Stimulated activated naive CD8-positive, alpha-beta T cell treated with anti-CD3 and anti-CD28 coated beads, Interleukin-15, amount 100 ng/mL, for 72 hours (primary cell): ENCODE data around the gene TRMT10B.
A peak's percentile ranks its signal among the peaks of the same experiment; 100 is the strongest.
"Not testable (repeated sequence)": the region's sequence is repeated elsewhere in the genome, so short reads cannot be mapped to it uniquely, and the experiment has no call there.

Experiments
- ATAC-seq: fragments of 150-1000 bp; cut with Tn5 transposase; 2 replicates; pipeline ENCODE4 v1.10.0; 2021; ENCODE audit warnings: mild to moderate bottlenecking, moderate library complexity
- DNase-seq, 2 donors: peaks; one replicate each; pipeline ENCODE4 v3.0.0; 2021 to 2022
- H3K27ac Mint-ChIP-seq, 2 donors: one replicate each; pipeline ENCODE4 v1.8.0; 2022; ENCODE audit warnings: mild to moderate bottlenecking in 2 of 2, mixed read lengths in 2 of 2, moderate library complexity in 2 of 2
- H3K27me3 Mint-ChIP-seq: one replicate; pipeline ENCODE4 v1.8.0; 2022; ENCODE audit warnings: mixed read lengths
- H3K4me1 Mint-ChIP-seq: one replicate; pipeline ENCODE4 v1.8.0; 2022; ENCODE audit warnings: mild to moderate bottlenecking, mixed read lengths
- H3K4me3 Mint-ChIP-seq, 2 donors: one replicate each; pipeline ENCODE4 v1.8.0; 2022; ENCODE audit warnings: mild to moderate bottlenecking in 2 of 2, mixed read lengths in 2 of 2, moderate library complexity in 1 of 2
- H3K9me3 Mint-ChIP-seq, 2 donors: one replicate each; pipeline ENCODE4 v1.8.0; 2022; ENCODE audit warnings: mixed read lengths in 2 of 2

The TRMT10B gene

DNA sequence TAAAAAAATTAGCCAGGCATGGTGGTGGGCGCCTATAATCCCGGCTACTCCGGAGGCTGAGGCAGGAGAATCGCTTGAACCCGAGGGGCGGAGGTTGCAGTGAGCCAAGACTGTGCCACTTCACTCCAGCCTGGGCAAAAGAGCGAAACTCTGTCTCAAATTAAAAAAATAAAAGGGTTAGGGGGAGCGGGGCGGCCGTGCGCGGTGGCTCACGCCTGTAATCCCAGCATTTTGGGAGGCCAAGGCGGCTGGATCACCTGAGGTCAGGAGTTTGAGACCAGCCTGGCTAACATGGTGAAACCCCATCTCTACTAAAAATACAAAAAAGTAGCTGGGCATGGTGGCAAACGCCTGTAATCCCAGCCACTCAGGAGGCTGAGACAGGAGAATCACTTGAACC is 56.1 kb downstream of the TRMT10B start:
- H3K27me3 Mint-ChIP-seq, ATAC-seq, H3K9me3 Mint-ChIP-seq, DNase-seq, H3K4me3 Mint-ChIP-seq: not testable (repeated sequence)
- H3K27ac Mint-ChIP-seq: peak overlapping the region in 1 of 2 donors; percentile 59
- H3K4me1 Mint-ChIP-seq: peaks cover 32% of the 10 kb centered on the region

DNA sequence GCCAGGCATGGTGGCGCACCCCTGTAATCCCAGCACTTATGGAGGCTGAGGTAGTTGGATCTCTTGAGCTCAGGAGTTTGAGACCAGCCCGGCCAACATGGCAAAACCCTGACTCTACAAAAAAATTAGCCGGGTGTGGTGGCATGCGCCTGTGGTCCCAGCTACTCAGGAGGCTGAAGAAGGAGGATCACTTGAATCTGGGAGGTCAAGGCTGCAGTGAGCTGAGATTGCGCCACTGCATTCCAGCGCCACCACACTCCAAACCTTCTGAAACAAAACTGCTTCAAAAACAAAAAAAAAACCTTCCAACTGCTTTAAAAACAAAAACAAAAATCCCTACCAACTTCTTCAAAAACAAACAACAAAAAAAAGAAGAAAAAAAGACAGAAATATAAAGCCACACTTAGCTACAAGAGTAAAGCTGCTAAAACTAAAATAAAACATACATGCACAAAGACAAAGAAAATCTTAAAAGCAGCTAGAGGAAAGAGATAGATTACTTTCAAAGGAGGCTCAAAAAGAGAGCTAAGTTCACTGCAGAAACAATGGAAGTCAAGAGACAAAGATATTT is 58.4 kb downstream of the TRMT10B start:
- no peaks in the 10 kb centered on the region for H3K27me3 Mint-ChIP-seq
- H3K4me3 Mint-ChIP-seq: no peak overlapping the region
- H3K4me1 Mint-ChIP-seq: peaks cover 21% of the 10 kb centered on the region
- no peaks in the 10 kb centered on the region for H3K9me3 Mint-ChIP-seq
- no peak for DNase-seq
- peak overlapping the region in 1 of 2 donors; percentile 50 for H3K27ac Mint-ChIP-seq
- ATAC-seq: no peak

DNA sequence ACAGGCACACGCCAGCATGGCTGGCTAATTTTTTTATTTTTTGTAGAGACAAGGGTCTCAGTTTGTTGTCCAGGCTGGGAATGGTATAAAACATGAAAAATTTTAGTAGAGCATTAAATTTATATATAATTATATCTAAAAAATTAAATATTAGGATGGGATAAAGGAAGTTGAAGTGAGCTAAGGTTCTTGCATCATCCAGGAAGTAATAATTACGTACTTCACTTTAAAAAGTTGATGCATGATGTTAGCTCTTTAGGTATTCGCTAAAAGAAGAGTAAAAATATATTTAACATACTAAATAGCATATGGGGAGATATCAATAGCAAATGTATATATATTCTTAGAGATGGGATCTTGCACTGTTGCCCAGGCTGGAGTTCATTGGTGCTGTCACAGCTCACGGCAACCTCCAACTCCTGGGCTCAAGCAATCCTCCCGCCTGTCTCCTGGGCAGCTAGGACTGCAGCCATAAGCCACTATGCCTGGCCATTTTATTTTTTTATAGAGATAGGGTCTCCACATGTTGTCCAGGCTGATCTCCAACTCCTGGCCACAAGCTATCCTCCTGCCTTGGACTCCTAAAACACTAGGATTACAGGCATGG is 59.3 kb downstream of the TRMT10B start:
- Mint-ChIP-seq H3K4me3 (no peak overlapping the region), H3K27ac (peak overlapping the region; percentile 75 to 89), H3K27me3 (no peaks in the 10 kb centered on the region), H3K4me1 (peaks cover 21% of the 10 kb centered on the region), H3K9me3 (no peaks in the 10 kb centered on the region)
- ATAC-seq (no peak), DNase-seq (no peak)

DNA sequence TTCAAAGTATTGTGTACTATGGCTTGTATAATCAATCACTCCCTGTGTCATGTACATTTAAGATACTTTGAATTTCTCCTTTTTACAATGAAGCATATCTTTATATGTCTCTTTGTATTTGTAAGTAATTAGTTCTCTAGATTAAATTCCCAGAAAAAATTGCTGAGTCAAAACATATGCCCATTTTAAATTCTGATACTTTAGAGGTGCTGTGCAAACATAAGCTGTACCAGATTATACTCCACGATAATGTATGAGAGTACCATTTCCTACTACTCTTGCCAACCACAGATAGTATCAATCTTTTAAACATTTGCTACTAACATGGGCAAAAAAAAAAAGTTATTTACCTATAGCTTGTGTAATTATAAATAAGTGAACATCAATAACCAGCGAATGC is 65.2 kb downstream of the TRMT10B start:
- H3K27ac Mint-ChIP-seq: no peak overlapping the region
- no peaks in the 10 kb centered on the region for H3K27me3 Mint-ChIP-seq
- no peak for ATAC-seq
- H3K4me1 Mint-ChIP-seq: no peaks in the 10 kb centered on the region
- no peaks in the 10 kb centered on the region for H3K9me3 Mint-ChIP-seq
- H3K4me3 Mint-ChIP-seq: no peak overlapping the region
- DNase-seq: no peak

DNA sequence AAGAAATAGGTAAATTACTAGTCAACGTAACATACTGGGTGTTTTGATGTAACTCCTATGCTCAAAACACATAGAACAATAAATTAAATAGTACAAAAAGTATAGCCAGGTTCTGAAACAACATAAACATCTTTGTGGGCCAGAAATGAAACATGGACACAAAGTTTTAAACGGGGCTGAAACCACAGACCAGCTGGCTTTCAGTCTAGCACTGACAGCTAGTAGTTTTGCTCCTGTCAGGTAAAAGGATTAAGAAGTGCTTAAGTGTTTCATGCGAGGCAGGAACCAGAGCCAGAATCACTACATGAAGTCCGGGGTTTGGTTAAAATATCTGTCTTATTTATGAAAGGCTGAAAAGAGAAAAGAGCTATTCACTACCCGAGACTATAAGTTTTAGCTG is 66.5 kb downstream of the TRMT10B start:
- H3K4me3 Mint-ChIP-seq: no peak overlapping the region
- DNase-seq: no peak
- no peaks in the 10 kb centered on the region for H3K9me3 Mint-ChIP-seq
- no peaks in the 10 kb centered on the region for H3K4me1 Mint-ChIP-seq
- no peak overlapping the region for H3K27ac Mint-ChIP-seq
- ATAC-seq: no peak
- no peaks in the 10 kb centered on the region for H3K27me3 Mint-ChIP-seq

DNA sequence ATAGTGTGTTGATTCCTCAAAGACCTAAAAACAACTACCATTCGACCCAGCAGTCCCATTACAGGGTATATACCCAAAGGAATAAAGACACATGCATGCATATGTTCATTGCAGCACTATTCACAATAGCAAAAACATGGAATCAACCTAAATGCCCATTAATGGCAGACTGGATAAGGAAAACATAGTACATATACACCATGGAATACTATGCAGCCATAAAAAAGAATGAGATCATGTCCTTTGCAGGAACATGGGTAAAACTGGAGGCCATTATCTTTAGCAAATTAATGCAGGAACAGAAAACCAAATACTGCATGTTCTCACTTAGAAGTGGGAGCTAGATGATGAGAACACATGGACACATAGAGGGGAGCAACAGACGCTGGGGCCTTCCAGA is 71.6 kb downstream of the TRMT10B start:
- DNase-seq, ATAC-seq, H3K9me3 Mint-ChIP-seq, H3K27me3 Mint-ChIP-seq, H3K27ac Mint-ChIP-seq, H3K4me1 Mint-ChIP-seq, H3K4me3 Mint-ChIP-seq: not testable (repeated sequence)

DNA sequence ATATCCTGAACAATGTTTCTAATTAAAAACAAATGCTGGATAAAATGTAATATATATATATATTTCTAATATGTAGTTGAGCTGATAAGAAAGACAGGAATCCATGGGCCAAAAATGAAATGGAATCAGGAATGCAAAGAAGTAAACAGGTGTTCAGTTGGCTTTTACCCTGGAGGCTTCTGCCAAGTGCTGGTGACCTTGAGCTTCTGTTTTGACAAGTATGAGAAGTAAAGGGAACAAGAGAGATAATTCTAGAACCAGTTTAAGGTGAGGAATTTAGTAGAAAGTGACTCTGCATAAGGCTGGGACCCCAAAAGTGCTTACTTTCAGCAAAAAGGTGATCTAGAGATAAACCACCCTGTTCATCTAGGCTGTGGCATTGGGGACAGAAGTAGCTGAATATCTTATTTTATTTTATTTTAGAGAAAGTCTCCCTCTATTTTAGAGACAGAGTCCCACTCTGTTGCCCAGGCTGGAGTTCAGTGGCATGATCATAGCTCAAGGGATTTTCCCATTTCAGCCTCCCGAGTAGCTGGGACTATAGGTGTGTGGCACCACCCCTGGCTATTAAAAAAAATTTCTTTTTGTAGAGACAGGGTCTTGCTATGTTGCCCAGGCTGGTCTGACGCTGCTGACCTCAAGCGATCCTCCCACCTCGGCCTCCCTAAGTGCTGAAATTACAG is 74.0 kb downstream of the TRMT10B start:
- Mint-ChIP-seq H3K9me3 (no peaks in the 10 kb centered on the region), H3K4me3 (no peak overlapping the region), H3K4me1 (no peaks in the 10 kb centered on the region), H3K27ac (no peak overlapping the region), H3K27me3 (no peaks in the 10 kb centered on the region)
- ATAC-seq (no peak), DNase-seq (no peak)
